ENCODE measurements around the gene VCAN.

The VCAN gene

GRCh38 chr5:83440826-83441225 lies 30.7 kb upstream of the VCAN start:
- Histone ChIP-seq H3K9me3 (ENCODE audit: control insufficient read depth in 2 of 2, low read length in 2 of 2) (no peaks in the 10 kb centered on the region), H3K27ac (ENCODE audit: low read depth in 2 of 2, low read length in 2 of 2) (no peak overlapping the region), H3K27me3 (ENCODE audit: control insufficient read depth in 2 of 2, insufficient read depth in 2 of 2, low read length in 2 of 2) (no peaks in the 10 kb centered on the region), H3K36me3 (ENCODE audit: control insufficient read depth in 2 of 2, insufficient read depth in 2 of 2, low read length in 2 of 2) (no peaks in the 10 kb centered on the region), H3K4me1 (ENCODE audit: control insufficient read depth in 2 of 2, insufficient read depth in 2 of 2, low read length in 2 of 2) (no peaks in the 10 kb centered on the region), H3K9ac (ENCODE audit: low read depth in 1 of 2, low read length in 2 of 2) (no peak overlapping the region), H3K4me3 (ENCODE audit: low read length in 2 of 2) (no peak overlapping the region)

- no peak overlapping the region for H3K9ac ChIP-seq (ENCODE audit: low read depth in 1 of 2, low read length in 2 of 2)
- no peaks in the 10 kb centered on the region for H3K4me1 ChIP-seq (ENCODE audit: control insufficient read depth in 2 of 2, insufficient read depth in 2 of 2, low read length in 2 of 2)
- no peak overlapping the region for H3K4me3 ChIP-seq (ENCODE audit: low read length in 2 of 2)
- H3K27me3 ChIP-seq (ENCODE audit: control insufficient read depth in 2 of 2, insufficient read depth in 2 of 2, low read length in 2 of 2): no peaks in the 10 kb centered on the region
- no peaks in the 10 kb centered on the region for H3K36me3 ChIP-seq (ENCODE audit: control insufficient read depth in 2 of 2, insufficient read depth in 2 of 2, low read length in 2 of 2)
- no peak overlapping the region for H3K27ac ChIP-seq (ENCODE audit: low read depth in 2 of 2, low read length in 2 of 2)
- H3K9me3 ChIP-seq (ENCODE audit: control insufficient read depth in 2 of 2, low read length in 2 of 2): no peaks in the 10 kb centered on the region
Measured at GRCh38 chr5:83441747-83442146, 29.8 kb upstream of the VCAN start.

- Histone ChIP-seq H3K9me3 (ENCODE audit: control insufficient read depth in 2 of 2, low read length in 2 of 2) (no peaks in the 10 kb centered on the region), H3K27ac (ENCODE audit: low read depth in 2 of 2, low read length in 2 of 2) (no peak overlapping the region), H3K9ac (ENCODE audit: low read depth in 1 of 2, low read length in 2 of 2) (no peak overlapping the region), H3K27me3 (ENCODE audit: control insufficient read depth in 2 of 2, insufficient read depth in 2 of 2, low read length in 2 of 2) (no peaks in the 10 kb centered on the region), H3K36me3 (ENCODE audit: control insufficient read depth in 2 of 2, insufficient read depth in 2 of 2, low read length in 2 of 2) (no peaks in the 10 kb centered on the region), H3K4me1 (ENCODE audit: control insufficient read depth in 2 of 2, insufficient read depth in 2 of 2, low read length in 2 of 2) (no peaks in the 10 kb centered on the region), H3K4me3 (ENCODE audit: low read length in 2 of 2) (no peak overlapping the region)
Measured at GRCh38 chr5:83443534-83443933, 28.0 kb upstream of the VCAN start.

- Histone ChIP-seq H3K27ac (ENCODE audit: low read depth in 2 of 2, low read length in 2 of 2) (no peak overlapping the region), H3K9me3 (ENCODE audit: control insufficient read depth in 2 of 2, low read length in 2 of 2) (no peaks in the 10 kb centered on the region), H3K27me3 (ENCODE audit: control insufficient read depth in 2 of 2, insufficient read depth in 2 of 2, low read length in 2 of 2) (no peaks in the 10 kb centered on the region), H3K4me1 (ENCODE audit: control insufficient read depth in 2 of 2, insufficient read depth in 2 of 2, low read length in 2 of 2) (no peaks in the 10 kb centered on the region), H3K36me3 (ENCODE audit: control insufficient read depth in 2 of 2, insufficient read depth in 2 of 2, low read length in 2 of 2) (no peaks in the 10 kb centered on the region), H3K9ac (ENCODE audit: low read depth in 1 of 2, low read length in 2 of 2) (no peak overlapping the region), H3K4me3 (ENCODE audit: low read length in 2 of 2) (no peak overlapping the region)
Measured at GRCh38 chr5:83444445-83444844, 27.1 kb upstream of the VCAN start.

- H3K27ac ChIP-seq (ENCODE audit: low read depth in 2 of 2, low read length in 2 of 2): no peak overlapping the region
- H3K4me3 ChIP-seq (ENCODE audit: low read length in 2 of 2): no peak overlapping the region
- H3K9ac ChIP-seq (ENCODE audit: low read depth in 1 of 2, low read length in 2 of 2): no peak overlapping the region
- H3K4me1 ChIP-seq (ENCODE audit: control insufficient read depth in 2 of 2, insufficient read depth in 2 of 2, low read length in 2 of 2): no peaks in the 10 kb centered on the region
- H3K9me3 ChIP-seq (ENCODE audit: control insufficient read depth in 2 of 2, low read length in 2 of 2): no peaks in the 10 kb centered on the region
- no peaks in the 10 kb centered on the region for H3K36me3 ChIP-seq (ENCODE audit: control insufficient read depth in 2 of 2, insufficient read depth in 2 of 2, low read length in 2 of 2)
- no peaks in the 10 kb centered on the region for H3K27me3 ChIP-seq (ENCODE audit: control insufficient read depth in 2 of 2, insufficient read depth in 2 of 2, low read length in 2 of 2)
Measured at GRCh38 chr5:83446253-83446947, 25.1 kb upstream of the VCAN start.

- no peaks in the 10 kb centered on the region for H3K36me3 ChIP-seq (ENCODE audit: control insufficient read depth in 2 of 2, insufficient read depth in 2 of 2, low read length in 2 of 2)
- H3K4me3 ChIP-seq (ENCODE audit: low read length in 2 of 2): no peak overlapping the region
- no peaks in the 10 kb centered on the region for H3K9me3 ChIP-seq (ENCODE audit: control insufficient read depth in 2 of 2, low read length in 2 of 2)
- H3K4me1 ChIP-seq (ENCODE audit: control insufficient read depth in 2 of 2, insufficient read depth in 2 of 2, low read length in 2 of 2): no peaks in the 10 kb centered on the region
- no peaks in the 10 kb centered on the region for H3K27me3 ChIP-seq (ENCODE audit: control insufficient read depth in 2 of 2, insufficient read depth in 2 of 2, low read length in 2 of 2)
- no peak overlapping the region for H3K9ac ChIP-seq (ENCODE audit: low read depth in 1 of 2, low read length in 2 of 2)
- no peak overlapping the region for H3K27ac ChIP-seq (ENCODE audit: low read depth in 2 of 2, low read length in 2 of 2)
Measured at GRCh38 chr5:83447533-83447932, 24.0 kb upstream of the VCAN start.

- no peak overlapping the region for H3K27ac ChIP-seq (ENCODE audit: low read depth in 2 of 2, low read length in 2 of 2)
- no peak overlapping the region for H3K9ac ChIP-seq (ENCODE audit: low read depth in 1 of 2, low read length in 2 of 2)
Measured at GRCh38 chr5:83450183-83450966, 21.2 kb upstream of the VCAN start.

GRCh38 chr5:83450967-83451248 lies 20.6 kb upstream of the VCAN start:
- no peaks in the 10 kb centered on the region for H3K27me3 ChIP-seq (ENCODE audit: control insufficient read depth in 2 of 2, insufficient read depth in 2 of 2, low read length in 2 of 2)
- H3K9me3 ChIP-seq (ENCODE audit: control insufficient read depth in 2 of 2, low read length in 2 of 2): peaks cover 0 to 3% of the 10 kb centered on the region in 2 donors
- no peak overlapping the region for H3K4me3 ChIP-seq (ENCODE audit: low read length in 2 of 2)
- no peaks in the 10 kb centered on the region for H3K36me3 ChIP-seq (ENCODE audit: control insufficient read depth in 2 of 2, insufficient read depth in 2 of 2, low read length in 2 of 2)
- no peak overlapping the region for H3K27ac ChIP-seq (ENCODE audit: low read depth in 2 of 2, low read length in 2 of 2)
- no peak overlapping the region for H3K9ac ChIP-seq (ENCODE audit: low read depth in 1 of 2, low read length in 2 of 2)
- H3K4me1 ChIP-seq (ENCODE audit: control insufficient read depth in 2 of 2, insufficient read depth in 2 of 2, low read length in 2 of 2): no peaks in the 10 kb centered on the region

More at GRCh38 chr5:83450183-83450966, 21.2 kb upstream of the VCAN start:
- no peak overlapping the region for H3K4me3 ChIP-seq (ENCODE audit: low read length in 2 of 2)
- no peaks in the 10 kb centered on the region for H3K36me3 ChIP-seq (ENCODE audit: control insufficient read depth in 2 of 2, insufficient read depth in 2 of 2, low read length in 2 of 2)
- no peaks in the 10 kb centered on the region for H3K27me3 ChIP-seq (ENCODE audit: control insufficient read depth in 2 of 2, insufficient read depth in 2 of 2, low read length in 2 of 2)
- no peaks in the 10 kb centered on the region for H3K4me1 ChIP-seq (ENCODE audit: control insufficient read depth in 2 of 2, insufficient read depth in 2 of 2, low read length in 2 of 2)
- H3K9me3 ChIP-seq (ENCODE audit: control insufficient read depth in 2 of 2, low read length in 2 of 2): peaks cover 0 to 3% of the 10 kb centered on the region in 2 donors

- Histone ChIP-seq H3K4me3 (ENCODE audit: low read length in 2 of 2) (no peak overlapping the region), H3K36me3 (ENCODE audit: control insufficient read depth in 2 of 2, insufficient read depth in 2 of 2, low read length in 2 of 2) (no peaks in the 10 kb centered on the region), H3K9ac (ENCODE audit: low read depth in 1 of 2, low read length in 2 of 2) (no peak overlapping the region), H3K27ac (ENCODE audit: low read depth in 2 of 2, low read length in 2 of 2) (no peak overlapping the region), H3K4me1 (ENCODE audit: control insufficient read depth in 2 of 2, insufficient read depth in 2 of 2, low read length in 2 of 2) (no peaks in the 10 kb centered on the region), H3K9me3 (ENCODE audit: control insufficient read depth in 2 of 2, low read length in 2 of 2) (peaks cover 0 to 3% of the 10 kb centered on the region in 2 donors), H3K27me3 (ENCODE audit: control insufficient read depth in 2 of 2, insufficient read depth in 2 of 2, low read length in 2 of 2) (no peaks in the 10 kb centered on the region)
Measured at GRCh38 chr5:83451955-83452354, 19.6 kb upstream of the VCAN start.

- no peak overlapping the region for H3K27ac ChIP-seq (ENCODE audit: low read depth in 2 of 2, low read length in 2 of 2)
- H3K4me1 ChIP-seq (ENCODE audit: control insufficient read depth in 2 of 2, insufficient read depth in 2 of 2, low read length in 2 of 2): no peaks in the 10 kb centered on the region
- H3K36me3 ChIP-seq (ENCODE audit: control insufficient read depth in 2 of 2, insufficient read depth in 2 of 2, low read length in 2 of 2): no peaks in the 10 kb centered on the region
- no peak overlapping the region for H3K9ac ChIP-seq (ENCODE audit: low read depth in 1 of 2, low read length in 2 of 2)
- H3K27me3 ChIP-seq (ENCODE audit: control insufficient read depth in 2 of 2, insufficient read depth in 2 of 2, low read length in 2 of 2): no peaks in the 10 kb centered on the region
- H3K9me3 ChIP-seq (ENCODE audit: control insufficient read depth in 2 of 2, low read length in 2 of 2): peaks cover 0 to 3% of the 10 kb centered on the region in 2 donors
- no peak overlapping the region for H3K4me3 ChIP-seq (ENCODE audit: low read length in 2 of 2)
Measured at GRCh38 chr5:83453937-83454336, 17.6 kb upstream of the VCAN start.

Measured in mucosa of rectum (tissue), 2 donors.